Testis (tissue), 3 donors: ENCODE measurements around the gene CETP. TPM values are rescaled to one million over a fixed set of nuclear protein-coding genes. Genes with fewer than 3 reads are reported as not detected.

ENCODE experiments used
- DNase-seq: peaks from one replicate; pipeline ENCODE4 v3.0.0-alpha.2; 2019
- H3K27ac ChIP-seq, 2 donors: fragments of 200-600 bp; sonication (generic); one replicate each; pipeline ENCODE4 v1.5.1; 2019
- H3K27me3 ChIP-seq: fragments of 200-600 bp; sonication (generic); one replicate; pipeline ENCODE4 v1.5.1; 2019
- H3K36me3 ChIP-seq: fragments of 200-600 bp; sonication (generic); one replicate; pipeline ENCODE4 v1.5.1; 2017; ENCODE audit warnings: low read depth; ENCODE audit errors: missing control alignments
- H3K4me1 ChIP-seq: fragments of 200-600 bp; sonication (generic); one replicate; pipeline ENCODE4 v1.5.1; 2019
- H3K4me3 ChIP-seq, 2 donors: fragments of 200-600 bp; sonication (generic); one replicate each; pipeline ENCODE4 v1.5.1; 2017 to 2019
- H3K9me3 ChIP-seq: fragments of 200-600 bp; sonication (generic); one replicate; pipeline ENCODE4 v1.5.1; 2017
- POLR2A ChIP-seq: fragments of 450-650 bp; IDR thresholded peaks from one replicate; pipeline ENCODE4 v1.6.1; 2017; ENCODE audit warnings: antibody characterized with exemption, mild to moderate bottlenecking, moderate library complexity
- WGBS, 2 donors: methylation state at CpG; one replicate each; pipeline ENCODE4 v1.1.5; 2018; 5-methylcytosine and 5-hydroxymethylcytosine counted together
- intact Hi-C: fragments of 100-400 bp; cut with DNase I; formaldehyde crosslinking; loops from one replicate; pipeline ENCODE4 v1.15.1; 2023; ENCODE audit warnings: low total_unique reads
- polyA plus RNA-seq: library from polyadenylated mRNA; stranded (reverse); fragments of 350-450 nt; fragmentation: Illumina TruSeq; extraction: RNeasy Lipid Tissue Mini Kit (QIAGEN cat#74804); gene quantifications from one replicate; pipeline ENCODE4 v1.2.3, GENCODE V29; 2014; ENCODE audit warnings: low read depth, low replicate concordance; ENCODE audit not compliant: insufficient read depth
- total RNA-seq, 2 donors: library from RNA; depleted of rRNA; stranded (reverse); fragments of >200 nt; gene quantifications; one replicate each; pipeline ENCODE4 v1.2.3, GENCODE V29; 2016
- TF ChIP-seq, protein P1 (sequence below), 3 experiments: fragments of 450-650 bp in 2 of 3; fragments of 200-600 bp in 1 of 3; sonication (generic) in 1 of 3; IDR thresholded peaks; one replicate each; pipeline ENCODE4 v1.5.1; 2016 to 2019; ENCODE audit warnings: antibody characterized with exemption in 3 of 3, mild to moderate bottlenecking in 2 of 3, moderate library complexity in 1 of 3

Gene CETP
- total and polyA plus RNA-seq, 3 donors from 2014 or later: 0.24 to 0.69 (median 0.50) TPM

DNA sequence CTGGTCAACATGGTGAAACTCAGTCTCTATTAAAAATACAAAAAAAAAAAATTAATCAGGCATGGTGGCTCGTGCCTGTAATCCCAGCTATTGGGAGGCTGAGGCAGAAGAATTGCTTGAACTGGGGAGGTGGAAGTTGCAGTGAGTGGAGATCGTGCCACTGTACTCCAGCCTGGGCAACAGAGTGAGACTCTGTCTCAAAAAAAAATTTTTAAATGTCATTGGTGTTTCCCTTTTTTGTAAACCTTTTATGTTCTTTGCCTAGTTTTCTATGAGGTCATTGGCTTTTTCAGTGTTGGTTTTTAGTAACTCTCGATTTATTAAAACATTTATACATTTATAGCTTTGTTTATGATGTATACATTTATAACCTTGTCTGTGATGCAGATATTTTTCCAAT is 45.8 kb downstream of the CETP start:
- Histone ChIP-seq H3K27ac (no peak overlapping the region), H3K4me3 (no peak overlapping the region), H3K9me3 (no peaks in the 10 kb centered on the region), H3K27me3 (no peaks in the 10 kb centered on the region), H3K36me3 (no peaks in the 10 kb centered on the region), H3K4me1 (no peaks in the 10 kb centered on the region)
- TF ChIP-seq, protein P1, sequence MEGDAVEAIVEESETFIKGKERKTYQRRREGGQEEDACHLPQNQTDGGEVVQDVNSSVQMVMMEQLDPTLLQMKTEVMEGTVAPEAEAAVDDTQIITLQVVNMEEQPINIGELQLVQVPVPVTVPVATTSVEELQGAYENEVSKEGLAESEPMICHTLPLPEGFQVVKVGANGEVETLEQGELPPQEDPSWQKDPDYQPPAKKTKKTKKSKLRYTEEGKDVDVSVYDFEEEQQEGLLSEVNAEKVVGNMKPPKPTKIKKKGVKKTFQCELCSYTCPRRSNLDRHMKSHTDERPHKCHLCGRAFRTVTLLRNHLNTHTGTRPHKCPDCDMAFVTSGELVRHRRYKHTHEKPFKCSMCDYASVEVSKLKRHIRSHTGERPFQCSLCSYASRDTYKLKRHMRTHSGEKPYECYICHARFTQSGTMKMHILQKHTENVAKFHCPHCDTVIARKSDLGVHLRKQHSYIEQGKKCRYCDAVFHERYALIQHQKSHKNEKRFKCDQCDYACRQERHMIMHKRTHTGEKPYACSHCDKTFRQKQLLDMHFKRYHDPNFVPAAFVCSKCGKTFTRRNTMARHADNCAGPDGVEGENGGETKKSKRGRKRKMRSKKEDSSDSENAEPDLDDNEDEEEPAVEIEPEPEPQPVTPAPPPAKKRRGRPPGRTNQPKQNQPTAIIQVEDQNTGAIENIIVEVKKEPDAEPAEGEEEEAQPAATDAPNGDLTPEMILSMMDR (IDR thresholded peaks at IDR 0.05): no peak
- no peak for TF ChIP-seq POLR2A
- 92 to 94% methylated on average over 3 of the region's 3 CpGs for WGBS, 2 donors
- intact Hi-C loops: no loop called here
- no peak for DNase-seq

DNA sequence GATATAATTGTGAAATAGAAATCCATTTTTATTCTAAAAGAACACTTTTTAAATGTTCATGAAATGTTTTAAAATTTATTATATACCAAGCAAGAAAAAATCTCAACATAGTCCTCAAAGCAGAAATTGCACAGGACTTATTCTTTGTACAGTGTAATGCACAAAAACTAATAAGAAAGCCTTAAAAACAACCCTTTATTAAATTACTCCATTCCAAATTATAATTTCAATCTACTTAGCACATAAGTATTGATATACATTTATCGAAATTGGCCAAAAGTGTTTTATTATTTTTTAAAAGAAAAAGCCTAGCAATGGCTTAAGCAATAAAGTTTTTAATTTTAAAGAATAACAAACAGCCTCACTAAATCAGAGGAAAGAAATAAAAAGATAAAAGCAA is 46.7 kb downstream of the CETP start:
- no peaks in the 10 kb centered on the region for H3K36me3 ChIP-seq
- no peaks in the 10 kb centered on the region for H3K27me3 ChIP-seq
- intact Hi-C loops: no loop called here
- no peak overlapping the region for H3K4me3 ChIP-seq
- no peaks in the 10 kb centered on the region for H3K9me3 ChIP-seq
- WGBS, 2 donors: 93 to 95% methylated on average over 1 of the region's 1 CpG
- no peak overlapping the region for H3K27ac ChIP-seq
- H3K4me1 ChIP-seq: no peaks in the 10 kb centered on the region
- no peak for DNase-seq
- TF ChIP-seq, protein P1 (IDR thresholded peaks at IDR 0.05): no peak
- TF ChIP-seq POLR2A: no peak

DNA sequence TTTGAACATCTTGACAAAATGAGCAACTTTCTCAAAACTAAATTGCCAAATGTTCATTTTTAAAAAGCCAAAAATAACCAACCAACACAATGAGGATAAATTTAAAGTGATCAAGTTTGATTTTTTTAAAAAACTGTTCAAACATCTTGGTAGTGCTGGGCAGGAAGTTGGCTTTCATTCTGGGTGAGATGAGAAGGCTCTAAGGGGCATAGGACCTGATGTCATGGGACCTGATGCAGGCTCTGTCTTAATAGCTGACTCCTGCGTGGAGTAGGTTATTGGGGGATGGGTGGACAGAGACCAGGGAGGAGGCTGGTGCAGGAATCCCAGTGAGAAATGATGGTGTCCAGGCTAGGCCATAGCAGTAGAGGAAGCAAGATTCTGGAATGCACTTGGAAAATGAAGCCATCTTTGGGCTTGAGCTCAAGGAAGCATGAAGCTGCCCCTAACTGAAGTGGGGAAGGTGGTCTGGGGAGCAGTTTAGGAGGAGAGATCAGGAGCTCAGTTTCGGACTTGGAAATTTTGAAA is 48.0 kb downstream of the CETP start:
- TF ChIP-seq, protein P1 (IDR thresholded peaks at IDR 0.05): no peak
- TF ChIP-seq POLR2A: no peak
- DNase-seq: no peak
- no peak overlapping the region for H3K4me3 ChIP-seq
- H3K27ac ChIP-seq: no peak overlapping the region
- WGBS, 2 donors: 94 to 96% methylated on average over 2 of the region's 2 CpGs
- no peaks in the 10 kb centered on the region for H3K36me3 ChIP-seq
- H3K4me1 ChIP-seq: no peaks in the 10 kb centered on the region
- no peaks in the 10 kb centered on the region for H3K9me3 ChIP-seq
- intact Hi-C loops: no loop called here
- H3K27me3 ChIP-seq: no peaks in the 10 kb centered on the region

DNA sequence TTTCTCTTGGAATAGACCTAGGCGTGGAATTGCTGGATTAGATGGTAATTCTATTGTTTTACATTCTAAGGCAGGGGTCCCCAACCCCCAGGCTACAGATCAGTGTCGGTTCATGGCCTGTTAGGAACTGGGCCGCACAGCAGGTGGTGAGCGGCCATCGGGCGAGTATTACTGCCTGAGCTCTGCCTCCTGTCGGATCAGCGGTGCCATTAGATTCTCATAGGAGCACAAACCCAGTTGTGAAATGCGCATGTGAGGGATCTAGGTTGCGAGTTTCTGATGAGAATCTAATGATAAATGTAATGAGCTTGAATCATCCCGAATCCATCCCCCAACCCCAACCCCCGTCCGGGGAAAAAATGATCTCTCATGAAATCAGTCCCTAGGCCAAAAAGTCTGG is 50.6 kb downstream of the CETP start:
- Histone ChIP-seq H3K27me3 (no peaks in the 10 kb centered on the region), H3K9me3 (no peaks in the 10 kb centered on the region), H3K4me1 (no peaks in the 10 kb centered on the region), H3K4me3 (no peak overlapping the region), H3K27ac (no peak overlapping the region), H3K36me3 (no peaks in the 10 kb centered on the region)
- no peak for DNase-seq
- TF ChIP-seq POLR2A: no peak
- TF ChIP-seq, protein P1 (IDR thresholded peaks at IDR 0.05): no peak
- intact Hi-C loops: no loop called here
- 90 to 93% methylated on average over 13 of the region's 13 CpGs for WGBS, 2 donors

DNA sequence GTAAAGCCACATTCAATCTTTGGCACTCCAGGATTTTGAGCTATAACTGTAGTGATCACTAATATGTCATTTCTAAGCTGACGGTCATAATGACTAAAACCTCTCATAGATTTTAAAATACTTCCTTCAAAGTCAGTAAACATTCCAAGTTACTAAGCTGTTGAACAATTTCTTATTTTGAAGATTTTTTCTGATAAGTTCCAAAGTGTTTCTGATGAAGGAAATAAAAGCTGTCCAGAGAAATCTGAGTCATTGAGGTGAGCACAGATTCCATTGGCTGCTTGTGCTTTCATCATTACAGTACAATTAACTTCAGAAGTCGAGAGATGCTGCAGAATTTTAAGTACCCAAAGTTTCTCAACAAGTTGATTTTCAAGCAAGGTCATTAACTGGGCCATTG is 51.5 kb downstream of the CETP start:
- H3K4me1 ChIP-seq: no peaks in the 10 kb centered on the region
- no peaks in the 10 kb centered on the region for H3K36me3 ChIP-seq
- no peak for TF ChIP-seq POLR2A
- TF ChIP-seq, protein P1 (IDR thresholded peaks at IDR 0.05): no peak
- 77 to 88% methylated on average over 2 of the region's 2 CpGs for WGBS, 2 donors
- no peak overlapping the region for H3K4me3 ChIP-seq
- no peaks in the 10 kb centered on the region for H3K9me3 ChIP-seq
- no peak overlapping the region for H3K27ac ChIP-seq
- no peak for DNase-seq
- intact Hi-C loops: no loop called here
- H3K27me3 ChIP-seq: no peaks in the 10 kb centered on the region
